Measurements from ENCODE around the gene MYO7A.

Gene MYO7A

DNA sequence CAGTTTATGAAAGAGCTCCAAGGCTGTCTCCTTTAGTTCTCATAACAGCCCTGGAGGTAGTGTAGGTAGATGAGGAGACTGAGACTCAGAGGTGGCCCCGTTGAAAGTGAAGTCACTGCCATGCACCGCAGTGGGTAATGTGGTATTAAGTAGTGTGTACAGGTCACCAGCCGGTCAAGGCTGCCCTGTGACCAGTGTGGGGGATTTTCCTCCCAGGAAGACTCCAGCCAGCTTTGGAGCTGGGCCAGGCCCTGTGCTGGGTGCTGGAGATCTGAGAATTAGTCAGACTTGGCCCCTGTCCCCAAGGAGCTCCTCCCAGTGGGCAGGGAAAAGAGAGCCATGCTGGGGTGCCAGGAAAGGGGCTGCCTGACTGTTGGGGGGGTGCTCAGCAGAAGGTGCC, 20.1 kb upstream of the MYO7A start:
- Histone ChIP-seq H3K9ac (ENCODE audit: low read length) (no peak overlapping the region), H3K4me1 (ENCODE audit: control insufficient read depth, insufficient read depth, low read depth, low read length) (peaks cover 39% of the 10 kb centered on the region), H3K36me3 (ENCODE audit: control insufficient read depth in 1 of 2, insufficient read depth in 2 of 2, low read depth in 1 of 2, low read length in 2 of 2) (peaks cover 12 to 24% of the 10 kb centered on the region in 2 experiments), H2BK12ac (ENCODE audit: low read length in 2 of 2) (peak overlapping the region in 1 of 2 experiments; percentile 61), H2BK5ac (ENCODE audit: low read depth, low read length, poor library complexity, severe bottlenecking) (no peak overlapping the region), H2BK120ac (ENCODE audit: low read depth, low read length) (no peak overlapping the region), H3K4ac (ENCODE audit: low read depth in 1 of 2, low read length in 2 of 2) (peak overlapping the region in 1 of 2 experiments; percentile 45), H3K27me3 (ENCODE audit: control insufficient read depth in 1 of 2, insufficient read depth in 1 of 2, low read length in 2 of 2) (no peaks in the 10 kb centered on the region), H4K91ac (ENCODE audit: low read length) (no peak overlapping the region), H3K14ac (ENCODE audit: low read length in 2 of 2) (peak overlapping the region in 1 of 2 experiments; percentile 76), H3K27ac (ENCODE audit: low read length, poor library complexity, severe bottlenecking) (no peak overlapping the region), H3K4me2 (ENCODE audit: low read length, poor library complexity, severe bottlenecking) (no peak overlapping the region), H3K4me3 (ENCODE audit: insufficient read depth in 1 of 2, low read depth in 1 of 2, low read length in 2 of 2) (no peak overlapping the region), H3K23ac (ENCODE audit: low read length in 2 of 2) (no peak overlapping the region), H2AK5ac (ENCODE audit: low read length, severe bottlenecking) (no peak overlapping the region), H3K9me3 (ENCODE audit: control insufficient read depth, low read length) (no peaks in the 10 kb centered on the region), H4K8ac (ENCODE audit: low read length) (no peak overlapping the region), H2BK15ac (ENCODE audit: low read depth, poor library complexity, severe bottlenecking) (no peak overlapping the region), H3K18ac (ENCODE audit: low read depth in 1 of 2, low read length in 2 of 2) (peak overlapping the region in 1 of 2 experiments; percentile 63), H2AFZ (ENCODE audit: low read depth, low read length) (peak overlapping the region; percentile 6), H3K79me1 (replicated peaks; ENCODE audit: low read length, poor library complexity, severe bottlenecking) (peaks cover 6% of the 10 kb centered on the region)
- WGBS, result 79% methylated on average over 3 of the region's 3 CpGs
- peak; percentile 85 for DNase-seq

DNA sequence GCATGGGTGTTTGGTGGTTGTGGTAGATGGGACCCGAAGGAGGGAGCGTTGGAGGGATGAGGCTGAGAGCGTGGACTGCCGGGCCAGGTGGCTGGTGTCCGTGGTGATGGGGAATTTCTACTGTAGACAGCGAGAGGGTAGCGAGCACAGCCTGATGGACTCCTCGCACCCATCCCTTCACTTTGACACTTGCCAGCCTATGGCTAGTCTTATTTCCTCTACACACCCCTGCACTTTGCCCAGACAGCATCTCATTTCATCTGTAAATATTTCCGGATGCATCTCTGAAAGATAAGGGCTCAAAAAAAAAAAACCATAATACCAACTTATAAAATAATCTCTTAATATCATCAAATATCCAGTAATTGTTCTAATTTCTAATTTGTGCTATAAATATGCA, 19.6 kb upstream of the MYO7A start:
- no peak overlapping the region for H3K4me3 ChIP-seq (ENCODE audit: insufficient read depth in 1 of 2, low read depth in 1 of 2, low read length in 2 of 2)
- H2BK120ac ChIP-seq (ENCODE audit: low read depth, low read length), result no peak overlapping the region
- H3K9ac ChIP-seq (ENCODE audit: low read length), result no peak overlapping the region
- no peak overlapping the region for H4K8ac ChIP-seq (ENCODE audit: low read length)
- no peak for DNase-seq
- peaks cover 7 to 19% of the 10 kb centered on the region in 2 experiments for H3K36me3 ChIP-seq (ENCODE audit: control insufficient read depth in 1 of 2, insufficient read depth in 2 of 2, low read depth in 1 of 2, low read length in 2 of 2)
- peak overlapping the region; percentile 6 for H2AFZ ChIP-seq (ENCODE audit: low read depth, low read length)
- no peak overlapping the region for H3K27ac ChIP-seq (ENCODE audit: low read length, poor library complexity, severe bottlenecking)
- WGBS, result 95% methylated on average over 8 of the region's 9 CpGs
- H2BK5ac ChIP-seq (ENCODE audit: low read depth, low read length, poor library complexity, severe bottlenecking), result no peak overlapping the region
- H2BK15ac ChIP-seq (ENCODE audit: low read depth, poor library complexity, severe bottlenecking), result no peak overlapping the region
- H2BK12ac ChIP-seq (ENCODE audit: low read length in 2 of 2), result peak overlapping the region in 1 of 2 experiments; percentile 61
- peak overlapping the region in 1 of 2 experiments; percentile 45 for H3K4ac ChIP-seq (ENCODE audit: low read depth in 1 of 2, low read length in 2 of 2)
- no peaks in the 10 kb centered on the region for H3K27me3 ChIP-seq (ENCODE audit: control insufficient read depth in 1 of 2, insufficient read depth in 1 of 2, low read length in 2 of 2)
- no peaks in the 10 kb centered on the region for H3K9me3 ChIP-seq (ENCODE audit: control insufficient read depth, low read length)
- H2AK5ac ChIP-seq (ENCODE audit: low read length, severe bottlenecking), result no peak overlapping the region
- H4K91ac ChIP-seq (ENCODE audit: low read length), result no peak overlapping the region
- no peak overlapping the region for H3K23ac ChIP-seq (ENCODE audit: low read length in 2 of 2)
- no peak overlapping the region for H3K4me2 ChIP-seq (ENCODE audit: low read length, poor library complexity, severe bottlenecking)
- peak overlapping the region; percentile 11 to 63 for H3K18ac ChIP-seq (ENCODE audit: low read depth in 1 of 2, low read length in 2 of 2)
- peak overlapping the region in 1 of 2 experiments; percentile 76 for H3K14ac ChIP-seq (ENCODE audit: low read length in 2 of 2)
- H3K4me1 ChIP-seq (ENCODE audit: control insufficient read depth, insufficient read depth, low read depth, low read length), result peaks cover 43% of the 10 kb centered on the region
- peaks cover 6% of the 10 kb centered on the region for H3K79me1 ChIP-seq (replicated peaks; ENCODE audit: low read length, poor library complexity, severe bottlenecking)

DNA sequence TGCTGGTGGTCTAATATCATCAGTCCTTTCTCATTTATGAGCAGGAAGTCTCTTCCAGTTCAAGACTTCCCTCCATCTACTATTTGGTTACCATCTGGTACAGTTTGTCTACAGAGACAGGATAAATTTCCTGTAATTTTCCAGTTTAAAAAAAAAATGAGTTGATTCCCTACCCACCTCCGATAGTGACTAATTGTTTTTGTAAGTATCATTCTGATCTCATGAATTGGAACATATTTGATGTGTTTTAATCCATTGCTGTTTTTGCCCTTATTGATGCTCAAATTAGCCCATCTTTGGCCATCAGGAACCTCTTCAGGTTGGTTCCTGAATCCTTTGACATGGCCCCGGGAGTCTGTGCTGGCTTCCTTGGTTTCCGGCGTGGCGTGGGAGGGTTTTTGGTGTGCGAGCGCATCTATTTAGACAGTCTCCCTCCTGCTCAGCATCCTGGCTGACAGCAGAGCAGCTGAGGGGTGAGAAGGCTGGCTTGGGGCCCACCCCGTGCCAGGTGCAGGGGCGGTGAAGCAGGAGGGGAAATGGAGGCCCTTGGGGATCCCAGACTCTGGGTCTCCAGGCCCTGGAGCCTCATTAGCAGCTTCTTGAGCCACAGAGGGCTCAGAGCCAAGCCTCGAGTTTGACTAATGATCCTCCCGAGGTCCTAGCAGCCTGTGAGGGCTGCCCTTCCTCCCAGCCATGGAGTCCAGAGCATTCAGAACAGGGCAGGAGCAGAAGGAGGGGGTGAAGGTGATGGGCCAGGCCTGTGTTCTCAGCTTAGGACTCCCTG, 18.6 kb upstream of the MYO7A start:
- Histone ChIP-seq H2BK12ac (ENCODE audit: low read length in 2 of 2) (no peak overlapping the region), H3K18ac (ENCODE audit: low read depth in 1 of 2, low read length in 2 of 2) (peak overlapping the region in 1 of 2 experiments; percentile 0), H3K27ac (ENCODE audit: low read length, poor library complexity, severe bottlenecking) (no peak overlapping the region), H3K23ac (ENCODE audit: low read length in 2 of 2) (no peak overlapping the region), H2AK5ac (ENCODE audit: low read length, severe bottlenecking) (no peak overlapping the region), H3K4me3 (ENCODE audit: insufficient read depth in 1 of 2, low read depth in 1 of 2, low read length in 2 of 2) (peak overlapping the region in 1 of 2 experiments; percentile 7), H3K36me3 (ENCODE audit: control insufficient read depth in 1 of 2, insufficient read depth in 2 of 2, low read depth in 1 of 2, low read length in 2 of 2) (peaks cover 5 to 21% of the 10 kb centered on the region in 2 experiments), H3K4ac (ENCODE audit: low read depth in 1 of 2, low read length in 2 of 2) (no peak overlapping the region), H3K9ac (ENCODE audit: low read length) (peak overlapping the region; percentile 37), H2BK5ac (ENCODE audit: low read depth, low read length, poor library complexity, severe bottlenecking) (no peak overlapping the region), H3K4me1 (ENCODE audit: control insufficient read depth, insufficient read depth, low read depth, low read length) (peaks cover 38% of the 10 kb centered on the region), H2BK15ac (ENCODE audit: low read depth, poor library complexity, severe bottlenecking) (no peak overlapping the region), H3K9me3 (ENCODE audit: control insufficient read depth, low read length) (no peaks in the 10 kb centered on the region), H2AFZ (ENCODE audit: low read depth, low read length) (no peak overlapping the region), H3K79me1 (replicated peaks; ENCODE audit: low read length, poor library complexity, severe bottlenecking) (peaks cover 7% of the 10 kb centered on the region), H4K91ac (ENCODE audit: low read length) (no peak overlapping the region), H3K14ac (ENCODE audit: low read length in 2 of 2) (peak overlapping the region in 1 of 2 experiments; percentile 26), H4K8ac (ENCODE audit: low read length) (no peak overlapping the region), H2BK120ac (ENCODE audit: low read depth, low read length) (no peak overlapping the region), H3K4me2 (ENCODE audit: low read length, poor library complexity, severe bottlenecking) (no peak overlapping the region), H3K27me3 (ENCODE audit: control insufficient read depth in 1 of 2, insufficient read depth in 1 of 2, low read length in 2 of 2) (no peaks in the 10 kb centered on the region)
- DNase-seq, result no peak
- WGBS, result 87% methylated on average over 10 of the region's 11 CpGs

DNA sequence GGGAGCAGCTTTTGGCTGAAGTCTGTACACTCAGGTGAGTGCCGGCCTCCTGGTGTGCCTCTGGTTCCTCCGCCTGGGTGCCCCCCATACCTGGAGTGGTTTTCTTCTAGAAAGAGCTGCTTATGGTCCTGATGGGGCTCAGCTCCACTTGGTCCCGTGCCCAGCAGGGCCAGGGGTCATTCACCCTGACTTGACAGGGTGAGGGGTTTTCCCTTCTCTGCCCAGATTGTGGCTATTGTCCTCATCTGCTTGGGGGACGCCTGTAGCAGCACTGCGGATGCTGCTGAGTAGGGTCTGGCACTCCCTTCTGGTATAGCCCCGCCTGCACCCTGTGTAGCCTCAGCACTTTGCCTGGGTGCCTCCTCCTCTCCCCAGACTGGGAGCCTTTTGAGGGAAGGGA, 17.2 kb upstream of the MYO7A start:
- WGBS, result 98% methylated on average over 6 of the region's 6 CpGs
- peaks cover 31% of the 10 kb centered on the region for H3K4me1 ChIP-seq (ENCODE audit: control insufficient read depth, insufficient read depth, low read depth, low read length)
- no peak overlapping the region for H2AK5ac ChIP-seq (ENCODE audit: low read length, severe bottlenecking)

More for the DNA sequence above, 17.2 kb upstream of the MYO7A start:
- Histone ChIP-seq H2BK5ac (ENCODE audit: low read depth, low read length, poor library complexity, severe bottlenecking) (no peak overlapping the region), H3K36me3 (ENCODE audit: control insufficient read depth in 1 of 2, insufficient read depth in 2 of 2, low read depth in 1 of 2, low read length in 2 of 2) (peaks cover 10 to 30% of the 10 kb centered on the region in 2 experiments), H3K9ac (ENCODE audit: low read length) (no peak overlapping the region), H2BK15ac (ENCODE audit: low read depth, poor library complexity, severe bottlenecking) (no peak overlapping the region), H3K23ac (ENCODE audit: low read length in 2 of 2) (no peak overlapping the region), H2BK120ac (ENCODE audit: low read depth, low read length) (no peak overlapping the region), H2AFZ (ENCODE audit: low read depth, low read length) (no peak overlapping the region), H3K9me3 (ENCODE audit: control insufficient read depth, low read length) (no peaks in the 10 kb centered on the region), H3K18ac (ENCODE audit: low read depth in 1 of 2, low read length in 2 of 2) (no peak overlapping the region), H3K4me3 (ENCODE audit: insufficient read depth in 1 of 2, low read depth in 1 of 2, low read length in 2 of 2) (peak overlapping the region in 1 of 2 experiments; percentile 11), H4K8ac (ENCODE audit: low read length) (no peak overlapping the region), H3K4me2 (ENCODE audit: low read length, poor library complexity, severe bottlenecking) (no peak overlapping the region), H4K91ac (ENCODE audit: low read length) (no peak overlapping the region), H3K14ac (ENCODE audit: low read length in 2 of 2) (no peak overlapping the region), H3K4ac (ENCODE audit: low read depth in 1 of 2, low read length in 2 of 2) (peak overlapping the region in 1 of 2 experiments; percentile 15), H3K79me1 (replicated peaks; ENCODE audit: low read length, poor library complexity, severe bottlenecking) (peaks cover 7% of the 10 kb centered on the region), H3K27ac (ENCODE audit: low read length, poor library complexity, severe bottlenecking) (no peak overlapping the region), H3K27me3 (ENCODE audit: control insufficient read depth in 1 of 2, insufficient read depth in 1 of 2, low read length in 2 of 2) (no peaks in the 10 kb centered on the region), H2BK12ac (ENCODE audit: low read length in 2 of 2) (no peak overlapping the region)
- no peak for DNase-seq

Measured in mesenchymal stem cell (in vitro differentiated cells and primary cell).